Stimulated activated naive CD8-positive, alpha-beta T cell treated with anti-CD3 and anti-CD28 coated beads, Interleukin-15, Interleukin-2, amounts not matched to agents 100 U/mL and 50 U/mL, for 24 hours (primary cell): Measurements from ENCODE around the gene PDZD7.

Experiments used
- ATAC-seq: fragments of 150-1000 bp; cut with Tn5 transposase; one replicate; pipeline ENCODE4 v1.10.0; 2021
- DNase-seq: peaks from one replicate; pipeline ENCODE4 v3.0.0; 2021

Gene PDZD7

GRCh38 chr10:101031128-101031795, at the start of gene PDZD7, which contains the start of gene SFXN3:
Gene PDZD7, minus strand, starts transcription at chr10:101031129. Its CDS starts 910 bp downstream, at chr10:101030219.
Gene SFXN3, plus strand, starts transcription at chr10:101031234. Its CDS starts 3,461 bp downstream, at chr10:101034695.
- ATAC-seq = peak; percentile 74

GRCh38 chr10:101079874-101080273, 48.9 kb upstream of the PDZD7 start:
- ATAC-seq (no peak), DNase-seq (no peak)

More at GRCh38 chr10:101031128-101031795, at the start of gene PDZD7, which contains the start of gene SFXN3:
- peak; percentile 99 for DNase-seq

DNA sequence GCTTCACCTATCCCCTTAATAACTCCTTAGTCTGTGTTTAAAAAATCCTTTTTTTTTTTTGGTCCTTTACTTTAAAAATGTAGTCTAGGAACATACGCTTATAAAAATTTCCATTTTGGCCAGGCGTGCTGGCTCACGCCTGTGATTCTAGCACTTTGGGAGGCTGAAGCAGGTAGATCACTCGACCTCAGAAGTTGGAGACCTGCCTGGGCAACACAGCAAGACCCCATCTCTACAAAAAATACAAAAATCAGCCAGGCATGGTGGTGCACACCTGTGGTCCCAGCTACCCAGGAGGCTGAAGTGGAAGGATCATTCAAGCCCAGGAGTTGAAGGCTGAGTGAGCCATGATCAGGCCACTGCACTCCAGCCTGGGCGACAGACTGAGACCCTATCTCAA, 45.7 kb upstream of the PDZD7 start:
- DNase-seq (no peak), ATAC-seq (no peak)

DNA sequence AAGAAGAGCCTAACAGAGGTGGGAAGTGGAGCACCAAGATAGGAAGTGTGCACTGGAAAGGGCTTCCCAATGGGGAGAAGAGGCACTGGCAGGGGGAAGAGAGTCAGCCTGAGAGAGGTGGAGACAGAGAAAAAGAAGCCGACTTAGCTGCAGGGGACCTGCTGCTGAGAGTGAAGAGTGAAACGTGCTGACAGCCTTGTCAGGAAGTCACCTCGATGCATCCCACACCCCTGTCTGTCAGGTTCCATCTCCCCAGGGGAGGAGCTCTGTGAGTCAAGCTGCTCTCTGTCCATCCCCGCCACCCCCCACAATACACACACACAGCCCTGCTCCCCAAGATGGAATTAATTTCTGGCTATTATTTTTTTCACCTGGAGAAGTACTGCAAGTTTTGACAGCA, 44.8 kb upstream of the PDZD7 start:
- ATAC-seq (no peak), DNase-seq (no peak)

DNA sequence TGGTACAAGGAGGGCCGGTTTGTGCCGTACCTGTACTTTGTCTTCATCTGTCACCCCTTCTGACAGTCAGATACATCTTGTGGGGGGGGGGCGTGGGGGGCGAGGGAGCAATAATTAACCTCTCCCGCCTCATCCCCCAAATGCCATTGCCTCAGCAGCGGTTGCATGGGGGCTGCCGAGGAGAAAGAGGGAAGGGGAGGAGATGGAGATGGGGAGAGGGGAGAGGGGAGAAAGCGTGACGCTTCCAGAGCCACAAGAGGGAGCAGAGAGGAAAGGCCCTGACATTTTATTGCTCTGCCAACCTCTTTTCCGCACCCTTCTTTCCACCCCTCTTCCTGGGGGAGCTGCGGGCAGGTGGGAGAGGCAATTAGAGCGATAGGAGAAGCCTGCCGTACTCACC, 42.7 kb upstream of the PDZD7 start:
- ATAC-seq = no peak
- DNase-seq = no peak

DNA sequence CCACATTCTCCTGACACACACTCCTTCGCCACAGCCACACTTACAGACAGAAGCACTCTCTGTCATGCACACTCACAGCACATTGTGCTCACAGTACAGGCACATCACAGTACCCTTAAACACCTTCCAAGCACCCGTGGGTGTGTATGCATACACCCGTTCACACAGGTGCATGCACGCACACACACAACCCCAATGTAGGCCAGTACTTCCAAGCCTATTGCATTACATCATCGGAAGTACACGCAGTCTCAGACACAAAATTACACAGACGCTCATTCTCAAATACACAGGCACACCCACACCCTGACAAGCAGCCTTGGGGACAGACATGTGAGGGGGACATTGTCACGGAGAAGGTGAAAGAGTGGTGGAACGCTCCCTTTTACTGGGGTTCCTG, 42.0 kb upstream of the PDZD7 start:
- DNase-seq (no peak), ATAC-seq (no peak)

DNA sequence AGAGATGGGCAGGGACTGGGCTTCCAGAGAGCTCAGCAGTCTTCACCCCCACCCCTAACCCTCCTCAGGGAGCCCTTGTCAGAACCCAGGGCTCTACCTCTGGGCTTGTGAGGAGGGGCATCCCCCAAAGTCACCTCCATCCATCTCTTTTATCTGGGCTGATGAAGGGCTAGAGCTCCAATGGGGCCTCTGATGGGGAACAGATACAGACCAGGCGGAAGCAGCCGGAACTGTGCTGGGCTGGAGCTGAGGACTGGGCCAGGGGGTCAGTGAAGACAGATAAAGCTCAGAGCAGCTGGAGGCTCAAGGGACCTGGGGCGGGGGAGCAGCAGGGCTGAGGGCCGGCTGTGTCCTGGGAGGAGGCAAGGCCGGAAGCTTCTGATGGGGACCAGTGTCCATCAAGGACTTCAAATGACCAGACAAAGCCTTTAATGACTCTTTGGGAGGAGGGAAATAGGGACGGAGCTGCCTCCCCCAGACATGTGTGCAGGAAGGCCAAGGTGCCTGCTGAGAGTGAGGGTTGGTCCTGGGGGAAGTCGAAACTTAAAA, 41.0 kb upstream of the PDZD7 start:
- no peak for DNase-seq

DNA sequence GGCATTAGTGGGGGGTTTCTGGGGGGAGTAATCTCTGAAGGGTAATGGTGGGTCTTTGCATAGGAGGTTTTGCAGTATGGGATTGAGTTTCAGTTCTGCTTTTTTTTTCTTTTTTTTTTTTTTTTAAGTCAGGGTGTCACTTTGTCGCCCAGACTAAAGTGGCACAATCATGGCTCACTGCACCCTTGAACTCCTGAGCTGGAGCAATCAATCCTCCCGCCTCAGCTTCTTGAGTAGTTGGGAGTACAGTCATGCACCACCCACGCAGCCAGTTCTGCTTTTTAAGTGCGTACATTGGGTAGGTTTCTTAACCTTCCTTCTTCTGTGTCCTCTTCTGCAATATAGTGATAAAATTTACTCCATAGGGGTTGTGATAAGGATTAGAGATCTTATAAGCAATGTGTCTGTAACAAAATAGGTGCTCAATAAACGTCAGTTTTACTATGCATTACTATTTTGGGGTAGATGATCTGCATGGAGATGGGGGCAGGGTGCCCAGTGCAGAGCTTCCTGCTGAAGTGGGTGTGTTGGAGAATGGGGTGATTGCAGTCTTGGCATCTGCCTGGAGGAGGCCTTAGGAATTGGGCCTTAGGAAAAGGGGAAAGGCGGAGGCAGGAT, 40.4 kb upstream of the PDZD7 start:
- DNase-seq (peak; percentile 41), ATAC-seq (no peak)

More for the DNA sequence above, 41.0 kb upstream of the PDZD7 start:
- no peak for ATAC-seq

- DNase-seq = no peak
- ATAC-seq = no peak
Observed at GRCh38 chr10:101070098-101070497, 39.2 kb upstream of the PDZD7 start.

DNA sequence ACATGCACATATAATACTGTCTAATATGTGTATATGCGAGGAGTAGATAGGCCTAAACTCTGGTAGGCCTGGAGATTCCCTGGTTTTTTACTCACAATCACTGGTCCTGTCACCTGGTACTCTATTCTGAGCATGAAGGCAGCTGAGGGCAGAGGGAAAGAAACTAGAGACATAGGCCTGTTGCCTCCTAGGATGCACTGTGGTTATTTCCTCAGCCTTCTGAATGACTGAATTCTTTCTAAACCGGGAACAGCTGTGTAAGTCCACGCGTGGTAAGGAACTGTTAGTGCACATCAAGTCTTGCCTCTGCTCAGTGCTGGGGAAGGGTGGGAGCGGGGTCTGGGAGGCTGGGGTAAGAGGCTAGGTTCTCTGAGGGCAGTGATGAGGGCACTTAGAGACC, 38.5 kb upstream of the PDZD7 start:
- ATAC-seq (no peak), DNase-seq (no peak)

GRCh38 chr10:101067356-101068083, 36.6 kb upstream of the PDZD7 start:
- ATAC-seq (peak; percentile 72), DNase-seq (peak; percentile 83)

DNA sequence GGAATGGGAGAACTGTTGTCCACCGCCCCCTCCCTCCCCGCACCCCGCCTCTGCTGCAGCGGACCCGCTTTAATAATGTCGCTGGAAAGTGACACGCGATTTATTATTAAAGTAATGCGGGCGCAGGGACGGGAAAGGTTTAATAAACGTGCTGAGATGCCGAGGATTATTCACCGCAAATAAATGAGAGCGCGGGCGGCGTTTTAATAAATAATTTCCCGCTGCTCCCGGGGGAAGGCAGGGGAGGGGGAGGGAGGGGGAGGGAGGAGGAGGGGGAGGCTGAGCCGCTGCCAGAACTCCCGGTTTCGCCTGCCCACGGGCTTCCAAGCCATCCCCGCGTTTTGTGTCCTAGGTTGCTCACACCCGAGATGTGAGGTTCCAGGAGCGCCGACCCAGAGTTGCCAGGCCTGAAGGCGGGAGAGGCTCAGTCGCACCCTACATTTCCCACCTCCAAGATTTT, 36.0 kb upstream of the PDZD7 start:
- ATAC-seq (no peak), DNase-seq (no peak)

DNA sequence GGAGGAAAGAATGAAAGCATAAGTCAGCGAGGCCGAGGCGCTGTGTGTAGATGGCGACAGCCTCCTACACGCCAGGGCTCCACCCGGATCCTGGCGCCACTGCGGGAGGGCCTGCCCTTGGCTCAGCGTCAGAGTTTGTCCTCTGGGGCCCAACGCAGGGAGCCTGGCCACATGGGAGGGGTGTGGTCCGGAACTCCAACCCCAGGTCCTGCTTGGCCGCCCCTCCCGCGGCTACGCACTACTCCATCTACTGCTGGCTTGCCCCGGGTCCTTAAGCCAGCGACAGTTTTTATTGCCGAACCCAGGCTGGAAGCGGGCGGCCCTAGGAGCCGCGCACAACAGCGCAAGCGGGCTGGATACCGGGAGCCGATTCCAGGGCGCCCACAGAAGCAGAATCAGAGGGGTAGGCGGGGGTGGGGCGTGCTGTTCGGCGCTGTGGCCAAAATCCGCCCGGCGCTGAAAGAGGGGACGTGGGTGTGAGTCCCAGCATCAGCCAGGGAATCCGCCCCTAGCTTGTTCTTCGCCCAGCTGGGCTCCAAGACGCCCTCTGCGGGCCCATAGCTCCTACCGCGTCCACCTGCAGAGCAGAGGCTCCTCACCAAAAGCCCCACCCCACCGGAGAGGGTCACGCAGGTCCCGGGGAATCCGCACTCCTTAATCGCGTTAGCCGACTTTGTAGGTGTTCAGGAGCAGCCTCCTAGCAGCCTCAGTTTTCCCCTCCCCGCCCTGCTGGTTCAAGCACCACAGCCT, 35.4 kb upstream of the PDZD7 start:
- DNase-seq (peak; percentile 59), ATAC-seq (peak; percentile 24)

- no peak for DNase-seq
- no peak for ATAC-seq
Observed at GRCh38 chr10:101065481-101066145, 34.7 kb upstream of the PDZD7 start.

- ATAC-seq (no peak), DNase-seq (no peak)
Observed at GRCh38 chr10:101064415-101065030, 33.6 kb upstream of the PDZD7 start.

DNA sequence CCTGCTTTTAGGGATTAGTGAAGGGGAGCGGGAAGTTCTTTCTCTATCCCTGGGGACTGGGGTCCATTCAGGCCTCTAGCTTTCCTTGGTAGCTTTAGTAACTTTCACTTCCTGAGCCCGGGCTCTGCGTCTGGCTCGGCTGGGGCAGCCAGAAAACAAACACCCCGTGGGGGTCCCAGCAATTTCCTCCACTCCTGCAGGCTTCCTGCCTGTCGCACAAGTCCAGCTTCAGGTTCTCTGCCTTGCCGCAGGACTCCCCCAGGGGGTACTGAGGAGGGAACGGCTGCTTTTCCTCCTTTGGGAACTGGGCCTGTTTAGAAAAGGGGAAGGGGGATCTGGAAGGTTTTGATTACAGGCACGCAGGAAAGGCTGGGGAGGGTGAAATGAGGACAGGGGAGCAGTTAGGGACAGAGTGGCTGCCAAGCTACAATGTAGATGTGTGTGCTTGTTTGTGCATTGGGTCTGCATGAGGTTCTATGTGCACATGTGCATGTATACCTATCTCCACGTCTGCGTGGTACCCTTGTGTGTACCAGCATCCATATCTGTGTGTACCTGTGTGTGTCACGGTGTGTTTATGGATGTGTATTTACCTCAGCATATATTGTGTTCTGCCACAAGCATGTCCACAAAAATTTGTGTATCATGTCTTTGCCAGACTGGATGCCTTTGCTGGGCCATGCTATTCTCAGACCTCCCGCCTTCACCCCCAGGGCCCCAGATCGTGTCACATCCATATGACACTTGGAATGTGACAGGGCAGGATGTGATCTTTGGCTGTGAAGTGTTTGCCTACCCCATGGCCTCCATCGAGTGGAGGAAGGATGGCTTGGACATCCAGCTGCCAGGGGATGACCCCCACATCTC, 32.9 kb upstream of the PDZD7 start:
- DNase-seq (no peak), ATAC-seq (no peak)

GRCh38 chr10:101063050-101063525, 32.2 kb upstream of the PDZD7 start:
- ATAC-seq (no peak), DNase-seq (no peak)

GRCh38 chr10:101062232-101063049, 31.5 kb upstream of the PDZD7 start:
- peak; percentile 71 for DNase-seq
- ATAC-seq = peak; percentile 28
